Measurements from ENCODE around the gene COL4A3. TPM values are rescaled to one million over a fixed set of nuclear protein-coding genes. Genes with fewer than 3 reads are reported as not detected.

COL4A3 gene
- total RNA-seq, 2 donors from 2014 or later = 1.7 to 2.4 TPM

DNA sequence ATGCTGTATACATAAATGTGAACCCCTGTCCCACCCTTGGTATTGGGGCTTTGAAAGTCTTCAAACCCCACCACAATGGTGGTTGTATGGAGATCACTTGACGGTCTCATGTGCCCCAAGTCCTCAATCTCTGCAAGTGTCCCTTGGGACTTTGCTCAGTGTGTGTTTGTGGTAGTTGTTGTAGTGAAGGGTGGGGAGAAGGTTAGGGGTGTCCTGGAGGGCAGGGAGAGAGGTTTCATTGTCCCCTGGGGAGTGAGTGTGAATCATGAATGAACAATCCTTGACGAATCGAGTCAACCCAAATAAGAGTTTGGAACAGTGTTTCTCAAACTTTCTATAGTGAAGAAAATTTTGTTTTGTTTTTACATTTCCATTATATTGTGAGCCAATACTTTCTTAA, 28.1 kb downstream of the COL4A3 start:
- peak overlapping the region; percentile 18 for H3K27ac Mint-ChIP-seq
- Histone ChIP-seq H3K9me3 (ENCODE audit: control insufficient read depth, low read length) (peaks cover 7% of the 10 kb centered on the region), H3K27me3 (ENCODE audit: control insufficient read depth, insufficient read depth, low read length, poor library complexity, severe bottlenecking) (no peaks in the 10 kb centered on the region), H3K36me3 (ENCODE audit: control insufficient read depth, insufficient read depth, low read length) (no peaks in the 10 kb centered on the region), H3K27ac (ENCODE audit: low read depth, low read length) (no peak overlapping the region), H3K9ac (ENCODE audit: extremely low read depth, low read length, poor library complexity, severe bottlenecking) (no peak overlapping the region), H3K4me1 (ENCODE audit: control insufficient read depth, insufficient read depth, low read length) (no peaks in the 10 kb centered on the region), H3K4me3 (ENCODE audit: low read length) (no peak overlapping the region)
- peaks cover 4% of the 10 kb centered on the region for H3K4me1 Mint-ChIP-seq
- WGBS, 2 experiments (ENCODE audit: insufficient coverage in 1 of 2, insufficient read length in 1 of 2) = 100% methylated on average over 3 of the region's 3 CpGs; no CpG with 5 or more reads in 1 of the 2 experiments
- H3K4me3 Mint-ChIP-seq = no peak overlapping the region
- no peaks in the 10 kb centered on the region for H3K36me3 Mint-ChIP-seq (ENCODE audit: low read depth)
- peaks cover 4% of the 10 kb centered on the region for H3K9me3 Mint-ChIP-seq
- peaks cover 2% of the 10 kb centered on the region for H3K27me3 Mint-ChIP-seq (ENCODE audit: insufficient read depth)
- no peak for DNase-seq
- TF ChIP-seq, protein P1, sequence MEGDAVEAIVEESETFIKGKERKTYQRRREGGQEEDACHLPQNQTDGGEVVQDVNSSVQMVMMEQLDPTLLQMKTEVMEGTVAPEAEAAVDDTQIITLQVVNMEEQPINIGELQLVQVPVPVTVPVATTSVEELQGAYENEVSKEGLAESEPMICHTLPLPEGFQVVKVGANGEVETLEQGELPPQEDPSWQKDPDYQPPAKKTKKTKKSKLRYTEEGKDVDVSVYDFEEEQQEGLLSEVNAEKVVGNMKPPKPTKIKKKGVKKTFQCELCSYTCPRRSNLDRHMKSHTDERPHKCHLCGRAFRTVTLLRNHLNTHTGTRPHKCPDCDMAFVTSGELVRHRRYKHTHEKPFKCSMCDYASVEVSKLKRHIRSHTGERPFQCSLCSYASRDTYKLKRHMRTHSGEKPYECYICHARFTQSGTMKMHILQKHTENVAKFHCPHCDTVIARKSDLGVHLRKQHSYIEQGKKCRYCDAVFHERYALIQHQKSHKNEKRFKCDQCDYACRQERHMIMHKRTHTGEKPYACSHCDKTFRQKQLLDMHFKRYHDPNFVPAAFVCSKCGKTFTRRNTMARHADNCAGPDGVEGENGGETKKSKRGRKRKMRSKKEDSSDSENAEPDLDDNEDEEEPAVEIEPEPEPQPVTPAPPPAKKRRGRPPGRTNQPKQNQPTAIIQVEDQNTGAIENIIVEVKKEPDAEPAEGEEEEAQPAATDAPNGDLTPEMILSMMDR (conservative IDR thresholded peaks at IDR 0.05) = no peak

DNA sequence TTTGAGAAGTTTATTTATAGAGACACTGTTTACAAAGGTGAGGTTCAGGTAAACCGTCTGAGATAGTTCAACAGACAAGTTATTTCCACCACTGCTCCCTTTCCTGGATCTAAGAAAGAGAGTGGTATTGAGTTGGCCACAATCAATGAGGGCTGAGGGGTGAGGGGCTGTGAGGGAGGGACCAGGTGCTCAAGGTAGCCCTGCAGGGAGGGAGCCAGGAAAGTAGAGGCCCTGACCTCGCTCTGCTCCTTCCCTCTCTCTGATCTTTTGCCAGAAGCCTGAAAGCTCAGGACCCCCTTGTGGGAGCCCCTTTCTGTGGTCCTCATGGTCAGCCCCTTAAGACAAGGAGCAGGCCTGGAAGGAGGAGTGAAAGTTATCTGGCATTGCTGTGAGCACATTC, 29.8 kb downstream of the COL4A3 start:
- WGBS, 2 experiments (ENCODE audit: insufficient coverage in 1 of 2, insufficient read length in 1 of 2) = 72% methylated on average over 2 of the region's 2 CpGs; no CpG with 5 or more reads in 1 of the 2 experiments
- Histone ChIP-seq H3K9me3 (ENCODE audit: control insufficient read depth, low read length) (peaks cover 7% of the 10 kb centered on the region), H3K4me1 (ENCODE audit: control insufficient read depth, insufficient read depth, low read length) (no peaks in the 10 kb centered on the region), H3K9ac (ENCODE audit: extremely low read depth, low read length, poor library complexity, severe bottlenecking) (no peak overlapping the region), H3K27ac (ENCODE audit: low read depth, low read length) (no peak overlapping the region), H3K27me3 (ENCODE audit: control insufficient read depth, insufficient read depth, low read length, poor library complexity, severe bottlenecking) (no peaks in the 10 kb centered on the region), H3K4me3 (ENCODE audit: low read length) (no peak overlapping the region), H3K36me3 (ENCODE audit: control insufficient read depth, insufficient read depth, low read length) (no peaks in the 10 kb centered on the region)
- Mint-ChIP-seq H3K9me3 (peaks cover 4% of the 10 kb centered on the region), H3K27ac (no peak overlapping the region), H3K36me3 (ENCODE audit: low read depth) (no peaks in the 10 kb centered on the region), H3K4me1 (peaks cover 9% of the 10 kb centered on the region), H3K27me3 (ENCODE audit: insufficient read depth) (no peaks in the 10 kb centered on the region), H3K4me3 (no peak overlapping the region)
- TF ChIP-seq, protein P1 (conservative IDR thresholded peaks at IDR 0.05) = no peak
- DNase-seq = no peak

DNA sequence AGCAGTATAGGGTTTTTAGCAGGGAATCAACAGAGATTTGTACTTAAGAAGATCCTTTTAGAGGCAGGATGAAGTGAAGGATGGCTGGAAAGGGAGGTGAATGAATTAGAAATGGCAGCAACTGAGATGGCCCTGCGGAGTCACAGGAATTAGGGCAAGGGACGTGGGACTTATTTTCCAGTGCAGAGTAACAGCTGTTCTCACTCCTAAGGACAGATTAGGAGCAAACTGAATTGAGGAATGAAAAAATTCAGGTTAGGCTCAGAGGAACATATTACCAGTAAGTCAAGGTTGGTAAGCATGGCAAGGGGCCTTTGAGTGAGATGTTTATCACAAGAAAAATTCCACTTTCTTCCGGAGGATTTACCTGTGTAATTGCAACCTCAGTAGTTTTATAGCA, 34.4 kb downstream of the COL4A3 start:
- H3K36me3 ChIP-seq (ENCODE audit: control insufficient read depth, insufficient read depth, low read length) = no peaks in the 10 kb centered on the region
- Mint-ChIP-seq H3K9me3 (peaks cover 4% of the 10 kb centered on the region), H3K27ac (no peak overlapping the region), H3K4me3 (no peak overlapping the region), H3K4me1 (peaks cover 5% of the 10 kb centered on the region), H3K36me3 (ENCODE audit: low read depth) (no peaks in the 10 kb centered on the region), H3K27me3 (ENCODE audit: insufficient read depth) (no peaks in the 10 kb centered on the region)
- DNase-seq = no peak
- H3K9ac ChIP-seq (ENCODE audit: extremely low read depth, low read length, poor library complexity, severe bottlenecking) = no peak overlapping the region
- H3K27me3 ChIP-seq (ENCODE audit: control insufficient read depth, insufficient read depth, low read length, poor library complexity, severe bottlenecking) = no peaks in the 10 kb centered on the region
- TF ChIP-seq, protein P1 (conservative IDR thresholded peaks at IDR 0.05) = no peak
- peaks cover 7% of the 10 kb centered on the region for H3K9me3 ChIP-seq (ENCODE audit: control insufficient read depth, low read length)
- H3K4me3 ChIP-seq (ENCODE audit: low read length) = no peak overlapping the region
- H3K27ac ChIP-seq (ENCODE audit: low read depth, low read length) = no peak overlapping the region
- 88 to 94% methylated on average over 3 of the region's 3 CpGs for WGBS, 2 experiments (ENCODE audit: insufficient coverage in 1 of 2, insufficient read length in 1 of 2)
- no peaks in the 10 kb centered on the region for H3K4me1 ChIP-seq (ENCODE audit: control insufficient read depth, insufficient read depth, low read length)
